Lower leg skin (tissue), 3 donors: ENCODE results near the gene ADA.

Experiments used
- CTCF ChIP-seq, 3 donors: fragments of 450-650 bp; IDR thresholded peaks; one replicate each; pipeline ENCODE4 v1.5.1; 2016; ENCODE audit warnings: antibody characterized with exemption in 3 of 3, mild to moderate bottlenecking in 3 of 3, moderate library complexity in 2 of 3
- POLR2A ChIP-seq, 2 donors: fragments of 450-650 bp; IDR thresholded peaks; one replicate each; pipeline ENCODE4 v1.6.1; 2016 to 2017; ENCODE audit warnings: antibody characterized with exemption in 2 of 2, mild to moderate bottlenecking in 1 of 2, moderate library complexity in 1 of 2

GRCh38 chr20:44658810-44659209, 7.3 kb upstream of the ADA start:
- TF ChIP-seq CTCF (IDR thresholded peaks at IDR 0.05): no peak
- no peak for TF ChIP-seq POLR2A (IDR thresholded peaks at IDR 0.05)
